Stimulated activated CD8-positive, alpha-beta memory T cell treated with anti-CD3 and anti-CD28 coated beads, Interleukin-4, amount 100 ng/mL, for 48 hours (primary cell): ENCODE data around the gene C10orf105.

Experiments
- DNase-seq: peaks from one replicate; pipeline ENCODE4 v3.0.0-alpha.2; 2020

C10orf105 gene

GRCh38 chr10:71696628-71697326, 22.8 kb downstream of the C10orf105 start:
- peak; percentile 85 for DNase-seq

- DNase-seq = no peak
Measured at GRCh38 chr10:71695502-71696476, 23.8 kb downstream of the C10orf105 start.

- no peak for DNase-seq
Measured at GRCh38 chr10:71694567-71694968, 25.0 kb downstream of the C10orf105 start.

- DNase-seq = no peak
Measured at GRCh38 chr10:71694039-71694501, 25.5 kb downstream of the C10orf105 start.

GRCh38 chr10:71693377-71693776, 26.2 kb downstream of the C10orf105 start:
- DNase-seq = no peak

GRCh38 chr10:71692598-71693306, 26.8 kb downstream of the C10orf105 start:
- DNase-seq = no peak

GRCh38 chr10:71691405-71691804, 28.2 kb downstream of the C10orf105 start:
- DNase-seq = no peak

- no peak for DNase-seq
Measured at GRCh38 chr10:71690094-71690720, 29.4 kb downstream of the C10orf105 start.

GRCh38 chr10:71688256-71688655, 31.3 kb downstream of the C10orf105 start:
- DNase-seq = no peak

GRCh38 chr10:71687480-71687879, 32.1 kb downstream of the C10orf105 start:
- no peak for DNase-seq

- no peak for DNase-seq
Measured at GRCh38 chr10:71687077-71687476, 32.5 kb downstream of the C10orf105 start.

GRCh38 chr10:71685554-71686232, 33.9 kb downstream of the C10orf105 start:
- no peak for DNase-seq

- peak; percentile 56 for DNase-seq
Measured at GRCh38 chr10:71684356-71685173, 35.0 kb downstream of the C10orf105 start.

- no peak for DNase-seq
Measured at GRCh38 chr10:71683301-71683700, 36.3 kb downstream of the C10orf105 start.

- no peak for DNase-seq
Measured at GRCh38 chr10:71681977-71682376, 37.6 kb downstream of the C10orf105 start.

GRCh38 chr10:71679425-71679824, 40.2 kb downstream of the C10orf105 start:
- no peak for DNase-seq

- no peak for DNase-seq
Measured at GRCh38 chr10:71678057-71678805, 41.3 kb downstream of the C10orf105 start.

GRCh38 chr10:71677261-71677660, 42.3 kb downstream of the C10orf105 start:
- DNase-seq = no peak

- no peak for DNase-seq
Measured at GRCh38 chr10:71675295-71675970, 44.1 kb downstream of the C10orf105 start.
